BLaER1 (cell line): ENCODE data around the gene NOTCH2.
"Not testable (repeated sequence)": the region's sequence is repeated elsewhere in the genome, so short reads cannot be mapped to it uniquely, and the experiment has no call there.

Experiments
- H3K27ac ChIP-seq: shearing (Covaris generic); formaldehyde crosslinking; 2 replicates; pipeline ENCODE4 v1.8.1; 2022
- H3K27me3 ChIP-seq: shearing (Covaris generic); formaldehyde crosslinking; 2 replicates; pipeline ENCODE4 v1.8.1; 2022
- H3K36me3 ChIP-seq: shearing (Covaris generic); formaldehyde crosslinking; 2 replicates; pipeline ENCODE4 v1.8.1; 2022
- H3K4me1 ChIP-seq: shearing (Covaris generic); formaldehyde crosslinking; 2 replicates; pipeline ENCODE4 v1.8.1; 2022
- H3K4me2 ChIP-seq: shearing (Covaris generic); formaldehyde crosslinking; 2 replicates; pipeline ENCODE4 v1.8.1; 2022
- H3K4me3 ChIP-seq: shearing (Covaris generic); formaldehyde crosslinking; 2 replicates; pipeline ENCODE4 v1.8.1; 2022
- H3K9ac ChIP-seq: shearing (Covaris generic); formaldehyde crosslinking; 2 replicates; pipeline ENCODE4 v1.8.1; 2022
- H3K9me3 ChIP-seq: shearing (Covaris generic); formaldehyde crosslinking; 2 replicates; pipeline ENCODE4 v1.8.1; 2022
- H4K20me1 ChIP-seq: shearing (Covaris generic); formaldehyde crosslinking; 2 replicates; pipeline ENCODE4 v1.8.1; 2022

NOTCH2 gene

DNA sequence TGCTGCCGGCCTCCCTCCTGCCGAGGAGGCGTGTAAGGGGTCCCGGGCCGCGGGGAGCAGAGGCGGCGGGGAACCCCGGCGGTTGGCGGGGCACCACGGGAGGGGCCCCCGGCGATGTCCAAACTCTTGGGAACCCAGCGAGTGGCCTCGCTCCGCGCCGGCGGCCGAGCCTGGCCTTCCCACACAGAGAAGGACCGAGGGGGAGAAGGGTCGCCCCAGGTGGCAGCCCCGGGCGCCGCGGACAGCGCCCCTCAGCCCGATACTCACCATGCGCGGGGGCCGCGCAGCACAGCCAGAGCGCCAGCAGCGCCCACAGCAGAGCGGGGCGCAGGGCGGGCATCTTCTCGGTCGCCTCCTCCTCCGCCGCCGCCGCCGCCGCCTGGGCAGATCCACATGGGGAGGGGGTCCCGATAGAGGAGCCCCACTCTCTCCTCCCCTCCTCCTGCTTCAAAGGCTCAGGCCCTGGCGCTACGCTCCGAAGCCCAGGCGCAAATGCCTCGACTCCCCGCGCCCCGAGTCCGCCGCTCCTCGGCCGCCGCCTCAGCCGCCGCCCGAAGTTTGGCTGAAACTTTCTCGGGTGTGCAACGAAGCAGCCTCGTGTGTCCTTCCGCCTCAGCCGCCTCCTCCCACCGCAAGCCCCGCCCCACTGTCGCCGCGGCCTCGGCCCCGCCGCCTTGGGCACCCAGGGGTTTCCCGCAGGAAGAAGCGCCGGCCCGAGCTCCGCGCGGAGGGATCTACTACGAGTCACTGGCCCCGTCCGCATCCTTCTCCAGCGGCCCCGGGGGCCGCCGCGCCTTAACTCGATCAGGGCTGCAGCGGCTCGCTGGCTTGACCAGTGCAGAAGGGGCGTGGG lies at the start of gene NOTCH2:
NOTCH2 (minus strand) TSS at position 596 of the 853 bp plus-strand sequence; CDS start at position 340, 256 bp downstream.
- H3K4me2 ChIP-seq = peak within 1 kb of the TSS; percentile 49
- H4K20me1 ChIP-seq = peaks cover 19% of the 10 kb centered on the region; the same call in 1 of the 2 replicates
- H3K9ac ChIP-seq = peak within 1 kb of the TSS; percentile 76
- peak within 1 kb of the TSS; percentile 70 for H3K27ac ChIP-seq
- not testable (repeated sequence) for H3K36me3 ChIP-seq, H3K27me3 ChIP-seq, H3K9me3 ChIP-seq, H3K4me1 ChIP-seq
- peak within 1 kb of the TSS; percentile 72 for H3K4me3 ChIP-seq

DNA sequence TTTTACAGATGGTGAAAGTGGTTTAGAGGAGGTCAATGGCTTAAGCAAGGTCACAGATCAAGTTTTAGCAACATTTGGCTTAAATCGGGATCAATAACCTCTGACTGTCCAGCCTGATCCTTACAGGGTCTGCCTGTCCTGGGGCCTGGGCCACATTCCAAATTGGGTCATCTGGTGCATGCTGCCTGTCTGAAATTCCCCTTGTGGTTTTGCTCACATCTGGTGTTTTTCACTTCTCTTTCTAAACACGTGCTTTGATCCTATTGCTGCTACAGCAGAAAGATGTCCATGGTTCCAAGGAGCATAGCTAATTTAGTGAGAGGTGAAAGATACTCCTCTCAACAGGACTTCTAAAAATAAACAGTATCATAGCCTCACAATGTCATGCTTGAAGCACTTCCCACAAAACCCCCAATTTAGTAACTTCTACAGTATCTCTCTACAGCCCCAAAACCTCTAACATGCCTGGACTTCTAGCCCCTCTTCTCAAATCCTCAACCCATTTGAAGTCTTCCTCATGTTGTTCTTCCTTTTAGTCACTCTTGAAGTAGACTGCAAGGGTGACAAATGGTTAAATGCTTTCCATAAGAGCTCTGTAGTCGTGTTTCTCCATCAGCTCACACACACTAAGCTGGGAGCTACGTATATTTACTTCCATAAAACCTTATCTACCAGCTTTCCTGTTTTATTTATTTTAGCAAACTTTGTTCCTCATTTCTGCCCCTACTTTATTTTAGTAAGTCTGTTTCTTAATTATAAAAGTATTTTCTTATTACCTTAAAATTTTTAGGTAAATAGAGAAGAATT lies 48.1 kb upstream of the NOTCH2 start:
- not testable (repeated sequence) for H4K20me1 ChIP-seq, H3K9ac ChIP-seq, H3K36me3 ChIP-seq, H3K4me3 ChIP-seq, H3K27me3 ChIP-seq, H3K9me3 ChIP-seq
- Histone ChIP-seq H3K4me2 (peak overlapping the region; percentile 46), H3K4me1 (peaks cover 54% of the 10 kb centered on the region), H3K27ac (peak overlapping the region; percentile 21; the same call in 1 of the 2 replicates)

DNA sequence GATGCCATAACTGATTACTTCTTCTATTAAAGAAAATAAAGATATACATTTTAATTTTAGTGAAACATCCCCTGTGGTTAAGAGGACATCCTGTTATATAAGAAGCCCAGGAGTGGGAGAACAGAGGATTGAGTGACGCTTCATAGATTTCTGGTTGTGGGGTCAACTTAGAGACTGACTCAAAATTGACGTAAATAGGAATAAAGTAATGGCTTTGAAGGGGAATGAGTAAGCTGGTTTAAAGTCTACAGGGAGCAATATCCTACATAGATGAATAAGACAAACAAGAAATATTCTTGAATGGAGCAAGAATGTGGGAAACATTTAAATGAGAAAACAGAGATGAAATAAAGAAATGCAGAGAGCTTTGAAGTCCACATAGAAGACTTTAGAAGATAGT lies 46.6 kb upstream of the NOTCH2 start:
- not testable (repeated sequence) for H3K9ac ChIP-seq, H3K9me3 ChIP-seq, H3K27me3 ChIP-seq, H3K36me3 ChIP-seq, H3K4me3 ChIP-seq, H4K20me1 ChIP-seq, H3K27ac ChIP-seq
- Histone ChIP-seq H3K4me1 (peaks cover 56% of the 10 kb centered on the region), H3K4me2 (peak overlapping the region; percentile 26; the same call in 1 of the 2 replicates)

DNA sequence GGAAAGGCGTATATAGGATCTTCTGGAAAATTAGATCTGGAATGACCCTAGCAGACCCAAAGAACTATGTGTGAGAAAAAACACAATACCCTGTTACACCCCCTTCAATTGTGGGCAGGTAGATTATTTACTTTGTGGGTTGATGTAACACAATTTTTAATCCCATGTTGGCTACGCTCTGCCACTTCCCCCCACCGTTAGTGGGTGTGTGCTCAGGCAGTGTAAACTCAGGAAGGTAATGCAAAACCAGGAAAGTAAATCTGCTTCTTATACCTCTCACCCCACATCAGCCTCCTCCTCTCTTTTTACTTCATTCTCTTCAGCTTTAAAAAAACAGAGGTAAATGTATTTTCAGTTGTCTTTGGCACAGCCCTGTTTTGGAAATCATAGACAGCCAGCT lies 43.7 kb upstream of the NOTCH2 start:
- not testable (repeated sequence) for H3K9ac ChIP-seq

DNA sequence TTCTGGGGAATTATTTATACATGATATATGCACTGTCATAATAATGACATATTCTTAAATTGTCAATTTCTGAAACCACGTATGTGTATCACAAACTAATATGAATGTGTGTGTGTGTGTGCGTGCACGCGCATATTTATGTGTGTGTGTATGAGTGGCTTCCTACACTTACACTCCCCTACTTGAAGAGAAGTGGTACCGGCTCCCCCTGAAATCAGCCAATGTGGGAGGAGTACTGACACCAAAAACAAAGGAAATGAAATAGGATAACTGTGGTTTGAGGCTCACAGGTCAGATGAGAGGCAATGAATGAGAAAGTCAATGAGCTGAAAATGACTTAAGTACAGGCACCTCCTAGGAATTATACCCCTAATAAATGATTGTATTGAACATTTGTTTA lies 42.8 kb upstream of the NOTCH2 start:
- H3K27me3 ChIP-seq, H3K36me3 ChIP-seq, H3K4me3 ChIP-seq, H3K27ac ChIP-seq, H4K20me1 ChIP-seq, H3K9me3 ChIP-seq, H3K9ac ChIP-seq, H3K4me2 ChIP-seq: not testable (repeated sequence)
- H3K4me1 ChIP-seq = peaks cover 43% of the 10 kb centered on the region

More for the DNA sequence above, 43.7 kb upstream of the NOTCH2 start:
- not testable (repeated sequence) for H3K36me3 ChIP-seq, H3K27me3 ChIP-seq, H3K9me3 ChIP-seq, H3K4me3 ChIP-seq, H3K27ac ChIP-seq, H4K20me1 ChIP-seq
- Histone ChIP-seq H3K4me2 (peak overlapping the region; percentile 65), H3K4me1 (peaks cover 51% of the 10 kb centered on the region)

DNA sequence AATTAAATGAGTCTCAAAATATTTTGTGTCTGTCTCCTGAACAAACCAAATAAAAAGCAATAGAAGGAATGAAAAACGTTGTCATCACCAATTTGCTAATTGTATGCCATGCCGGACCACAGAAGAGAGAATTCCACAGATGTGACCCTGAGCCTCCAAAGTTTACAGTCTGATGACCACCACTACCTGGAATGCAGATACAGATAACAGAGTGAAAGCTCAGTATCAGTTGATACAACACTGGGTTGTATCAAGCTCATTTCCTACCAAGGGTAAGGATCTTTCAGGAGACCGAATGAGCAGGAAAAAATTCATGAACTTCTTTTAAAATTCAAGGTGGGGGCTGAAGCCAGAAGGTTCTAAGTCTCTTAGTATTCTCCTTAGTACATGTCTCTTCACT lies 42.3 kb upstream of the NOTCH2 start:
- not testable (repeated sequence) for H3K4me2 ChIP-seq, H3K27ac ChIP-seq, H3K9me3 ChIP-seq, H3K36me3 ChIP-seq, H4K20me1 ChIP-seq, H3K27me3 ChIP-seq, H3K9ac ChIP-seq, H3K4me3 ChIP-seq
- H3K4me1 ChIP-seq = peaks cover 39% of the 10 kb centered on the region

DNA sequence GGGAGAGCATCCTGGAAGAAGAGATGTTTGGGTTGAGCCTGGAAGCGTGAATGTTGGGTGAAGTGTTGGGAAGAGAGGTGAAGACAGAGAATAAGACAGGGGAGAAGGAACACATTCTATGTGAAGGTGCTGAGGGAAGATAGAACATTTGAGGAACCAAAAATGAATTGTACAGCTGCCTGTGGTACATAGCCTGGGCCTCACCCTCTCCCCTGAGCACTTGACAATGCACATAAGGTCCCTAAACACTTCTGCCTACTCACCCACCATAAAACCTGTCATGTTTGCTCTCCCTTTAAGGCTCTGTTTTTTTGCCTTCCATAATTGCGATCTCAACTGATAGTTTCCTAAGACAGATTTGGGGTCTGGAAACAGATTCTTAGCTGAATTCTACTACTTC lies 41.5 kb upstream of the NOTCH2 start:
- H3K9me3 ChIP-seq, H3K27me3 ChIP-seq, H3K36me3 ChIP-seq, H3K9ac ChIP-seq, H3K4me2 ChIP-seq, H4K20me1 ChIP-seq, H3K4me3 ChIP-seq, H3K27ac ChIP-seq: not testable (repeated sequence)
- peaks cover 32% of the 10 kb centered on the region for H3K4me1 ChIP-seq

DNA sequence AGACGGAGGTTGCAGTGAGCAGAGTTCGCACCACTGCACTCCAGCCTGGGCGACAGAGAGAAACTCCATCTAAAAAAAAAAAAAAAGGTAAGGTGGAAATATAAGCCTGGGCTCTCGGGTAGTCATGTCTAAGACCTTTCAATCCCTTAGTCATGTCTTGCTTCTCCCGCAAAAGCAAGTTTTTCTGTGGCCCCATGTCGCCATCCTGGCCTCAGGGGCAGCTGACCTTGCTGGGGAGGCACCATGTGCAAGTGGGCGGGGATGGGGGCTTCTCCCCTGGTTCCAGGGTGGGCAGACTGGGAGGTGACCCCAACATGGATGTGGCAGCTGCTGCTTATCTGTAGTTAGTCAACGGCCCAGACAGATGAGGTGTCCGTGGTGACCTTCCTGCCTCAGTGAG lies 40.2 kb upstream of the NOTCH2 start:
- H3K9me3 ChIP-seq, H3K36me3 ChIP-seq, H3K4me3 ChIP-seq, H3K4me2 ChIP-seq, H3K9ac ChIP-seq, H3K27ac ChIP-seq, H4K20me1 ChIP-seq, H3K27me3 ChIP-seq: not testable (repeated sequence)
- H3K4me1 ChIP-seq = peaks cover 20% of the 10 kb centered on the region

DNA sequence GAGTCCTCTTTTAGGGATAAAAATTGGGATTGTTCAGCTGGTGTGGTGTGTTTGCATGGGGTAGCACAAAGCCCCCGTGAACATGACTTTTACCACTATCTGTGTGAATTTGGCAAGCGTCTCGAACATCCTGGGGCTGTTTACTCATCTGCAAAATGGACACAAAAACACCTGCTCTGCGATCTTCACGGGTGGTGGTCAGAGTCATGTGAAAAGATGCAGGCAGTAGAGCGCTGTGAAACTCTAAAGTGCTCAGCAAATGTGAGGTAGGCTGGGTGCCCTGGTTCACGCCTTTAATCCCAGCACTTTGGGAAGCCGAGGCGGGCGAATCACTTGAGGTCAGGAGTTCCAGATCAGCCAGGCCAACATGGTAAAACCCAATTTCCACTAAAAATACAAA lies 39.7 kb upstream of the NOTCH2 start:
- H3K36me3 ChIP-seq, H3K9me3 ChIP-seq, H3K27ac ChIP-seq, H3K4me3 ChIP-seq, H3K27me3 ChIP-seq, H4K20me1 ChIP-seq, H3K9ac ChIP-seq, H3K4me2 ChIP-seq: not testable (repeated sequence)
- peaks cover 15% of the 10 kb centered on the region for H3K4me1 ChIP-seq

DNA sequence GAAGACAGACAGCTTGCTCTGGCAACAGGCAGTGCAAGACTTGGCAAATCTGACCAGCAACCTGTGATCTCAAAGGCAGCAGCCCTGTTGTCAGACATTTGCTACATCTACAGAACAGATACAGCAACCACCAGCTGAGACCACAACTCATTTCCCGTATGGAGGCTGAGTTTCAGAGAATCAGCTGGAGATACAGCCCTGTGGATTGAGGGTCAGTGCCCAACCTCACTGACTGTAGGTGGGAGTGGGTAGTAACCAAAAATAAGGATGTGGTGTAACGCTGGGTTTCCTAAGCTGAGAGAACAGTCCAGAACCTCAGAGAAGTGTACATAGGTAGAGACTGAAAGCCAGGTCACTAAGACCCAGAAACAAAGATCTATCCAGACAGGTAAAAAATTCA lies 35.8 kb upstream of the NOTCH2 start:
- H3K36me3 ChIP-seq, H3K9ac ChIP-seq, H3K27me3 ChIP-seq, H3K4me1 ChIP-seq, H3K27ac ChIP-seq, H3K9me3 ChIP-seq, H3K4me2 ChIP-seq, H3K4me3 ChIP-seq, H4K20me1 ChIP-seq: not testable (repeated sequence)

DNA sequence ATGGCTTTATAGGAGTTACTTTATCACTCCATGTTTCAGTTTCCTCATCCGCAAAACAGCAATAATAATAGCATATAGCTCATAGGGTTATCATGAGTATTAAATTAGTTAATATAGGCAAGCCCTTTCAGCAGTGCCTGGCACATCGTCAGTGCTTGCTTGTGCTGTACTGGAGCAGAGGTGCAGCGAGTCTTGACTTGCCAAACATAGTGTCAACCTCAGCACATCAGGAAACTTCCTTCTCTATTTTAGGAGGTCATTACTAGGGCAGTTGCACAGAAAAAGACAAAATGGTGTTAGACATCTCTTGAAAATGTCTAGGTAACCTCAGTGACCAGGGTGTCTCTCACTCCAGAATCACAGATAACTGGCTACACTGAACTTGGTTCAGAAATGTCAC lies 34.3 kb upstream of the NOTCH2 start:
- not testable (repeated sequence) for H3K4me3 ChIP-seq, H3K4me2 ChIP-seq, H3K27ac ChIP-seq

DNA sequence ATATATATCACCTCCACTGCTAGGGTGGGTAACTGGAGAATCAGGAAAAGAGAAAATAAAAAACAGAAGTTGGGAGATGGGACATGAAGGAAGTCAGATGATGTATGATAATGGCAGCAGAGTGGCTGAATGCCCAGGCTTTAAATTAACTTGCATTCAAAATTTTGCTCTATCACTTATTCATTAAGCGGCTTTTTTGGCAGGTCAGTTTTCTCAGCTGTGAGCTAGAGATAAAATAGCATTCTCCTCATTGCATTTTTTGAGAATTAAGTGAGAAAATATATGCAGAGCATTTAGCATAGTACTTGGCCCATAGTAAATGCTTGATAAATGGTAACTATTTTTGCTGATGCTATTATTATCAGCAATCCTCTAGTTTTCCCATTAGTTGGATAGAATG lies 32.1 kb upstream of the NOTCH2 start:
- not testable (repeated sequence) for H3K4me3 ChIP-seq, H3K9ac ChIP-seq, H3K4me2 ChIP-seq, H4K20me1 ChIP-seq, H3K27me3 ChIP-seq, H3K4me1 ChIP-seq, H3K9me3 ChIP-seq, H3K36me3 ChIP-seq, H3K27ac ChIP-seq

More for the DNA sequence above, 34.3 kb upstream of the NOTCH2 start:
- not testable (repeated sequence) for H4K20me1 ChIP-seq, H3K27me3 ChIP-seq, H3K36me3 ChIP-seq, H3K9me3 ChIP-seq, H3K9ac ChIP-seq, H3K4me1 ChIP-seq

DNA sequence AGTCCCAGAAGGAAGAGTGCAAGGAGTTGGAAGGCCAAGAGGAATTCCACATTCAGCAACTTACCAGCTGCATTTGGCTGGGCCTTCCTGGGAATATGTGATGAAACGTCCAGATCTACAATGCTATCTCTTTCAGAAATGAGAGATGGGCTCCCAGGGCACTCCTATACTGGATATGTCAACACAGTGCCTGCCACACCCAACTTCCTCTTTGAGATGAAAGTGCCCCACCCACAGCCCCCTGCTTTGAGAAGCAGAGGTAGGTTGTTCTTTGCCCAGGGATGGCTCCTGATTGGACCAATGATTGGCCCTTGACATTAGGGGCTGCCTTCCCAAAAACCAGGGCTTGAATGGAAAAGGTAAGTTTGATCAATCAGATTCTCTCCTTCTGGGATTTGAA lies 31.1 kb upstream of the NOTCH2 start:
- not testable (repeated sequence) for H3K4me1 ChIP-seq, H3K36me3 ChIP-seq, H4K20me1 ChIP-seq, H3K27ac ChIP-seq, H3K4me3 ChIP-seq, H3K27me3 ChIP-seq, H3K9me3 ChIP-seq, H3K4me2 ChIP-seq, H3K9ac ChIP-seq

DNA sequence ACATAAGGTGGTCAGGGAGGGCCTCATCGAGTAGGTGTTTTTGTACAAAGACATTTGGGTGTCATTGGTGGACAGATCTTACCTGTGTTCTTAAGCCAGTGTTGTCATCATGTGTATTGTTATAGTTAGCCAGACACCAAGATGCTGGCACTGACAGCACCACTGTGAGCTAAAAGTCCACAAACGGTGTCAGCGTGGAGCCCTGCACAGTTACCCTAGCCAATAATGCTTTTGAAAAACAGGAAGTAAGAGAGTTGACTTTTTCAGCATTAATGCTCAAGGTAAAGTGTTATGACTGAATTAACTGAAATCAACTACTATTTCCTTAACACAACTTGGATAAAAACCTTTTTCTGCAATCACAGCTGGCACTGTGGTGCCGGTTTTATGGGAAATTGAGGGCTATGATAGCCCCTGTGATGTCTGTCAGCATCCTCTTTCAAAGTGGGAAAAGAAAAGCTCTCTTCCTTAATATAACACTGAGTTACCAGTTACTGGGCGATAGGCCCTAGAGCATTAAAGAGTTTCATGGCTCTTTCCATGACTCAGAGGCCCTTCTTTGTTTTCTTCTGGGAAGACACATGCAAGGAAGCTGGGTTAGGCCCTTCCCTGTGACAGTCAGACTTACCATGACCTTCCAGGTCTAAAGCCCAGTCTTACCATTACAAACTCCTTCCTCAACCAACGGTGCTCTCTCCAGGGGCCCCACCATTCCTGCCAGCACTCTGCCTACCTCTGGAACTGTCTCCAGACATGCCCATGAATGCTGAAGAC lies 29.7 kb upstream of the NOTCH2 start:
- H3K4me2 ChIP-seq, H4K20me1 ChIP-seq, H3K9me3 ChIP-seq: not testable (repeated sequence)

More for the DNA sequence above, 29.7 kb upstream of the NOTCH2 start:
- not testable (repeated sequence) for H3K9ac ChIP-seq, H3K36me3 ChIP-seq, H3K27ac ChIP-seq, H3K27me3 ChIP-seq, H3K4me1 ChIP-seq, H3K4me3 ChIP-seq
